ENCODE measurements around the gene ASPG.
A peak's percentile ranks its signal among the peaks of the same experiment; 100 is the strongest.

- TF ChIP-seq CTCF (conservative IDR thresholded peaks at IDR 0.05) = peak; percentile 78
- TF ChIP-seq ZFX (IDR thresholded peaks at IDR 0.05) = no peak
Measured at GRCh38 chr14:104075530-104076151, 9.9 kb upstream of the ASPG start.

All from C4-2B (cell line).